ENCODE results near the gene ASB12.

Gene ASB12

GRCh38 chrX:64186974-64187761, 43.2 kb downstream of the ASB12 start:
- no peak for DNase-seq (ENCODE audit: low spot score)

- DNase-seq (ENCODE audit: low spot score): no peak
Observed at GRCh38 chrX:64184396-64184795, 46.0 kb downstream of the ASB12 start.

- DNase-seq (ENCODE audit: low spot score): no peak
Observed at GRCh38 chrX:64182208-64182607, 48.2 kb downstream of the ASB12 start.

- DNase-seq (ENCODE audit: low spot score): no peak
Observed at GRCh38 chrX:64176876-64177275, 53.5 kb downstream of the ASB12 start.
